Uterus (tissue), 4 donors: ENCODE measurements around the gene NCLN. TPM values are rescaled to one million over a fixed set of nuclear protein-coding genes. Genes with fewer than 3 reads are reported as not detected.

Source experiments
- DNase-seq, 2 donors: peaks; one replicate each; pipeline ENCODE4 v3.0.0-alpha.2; 2019 to 2020
- H3K27ac ChIP-seq, 2 donors: fragments of 200-600 bp; sonication (generic); 1 replicate in 1 of 2; 2 replicates in 1 of 2; pipeline ENCODE4 v1.5.1; 2016 to 2018
- H3K27me3 ChIP-seq, 2 donors: fragments of 200-600 bp; sonication (generic); one replicate each; pipeline ENCODE4 v1.5.1; 2018 to 2019; ENCODE audit warnings: control low read depth in 1 of 2
- H3K36me3 ChIP-seq, 2 donors: fragments of 200-600 bp; sonication (generic); one replicate each; pipeline ENCODE4 v1.5.1; 2019; ENCODE audit warnings: control low read depth in 1 of 2
- H3K4me1 ChIP-seq, 2 donors: fragments of 200-600 bp; sonication (generic); one replicate each; pipeline ENCODE4 v1.5.1; 2018 to 2019; ENCODE audit warnings: control low read depth in 1 of 2
- H3K4me3 ChIP-seq, 2 donors: fragments of 200-600 bp; sonication (generic); 1 replicate in 1 of 2; 2 replicates in 1 of 2; pipeline ENCODE4 v1.5.1; 2018 to 2019; ENCODE audit warnings: mild to moderate bottlenecking in 1 of 2
- H3K9me3 ChIP-seq, 2 donors: fragments of 200-600 bp; sonication (generic); one replicate each; pipeline ENCODE4 v1.5.1; 2019; ENCODE audit warnings: control low read depth in 1 of 2
- CTCF ChIP-seq, 4 experiments: fragments of 200-600 bp in 2 of 4; fragments of 450-650 bp in 2 of 4; sonication (generic) in 2 of 4; IDR thresholded peaks; one replicate each; pipeline ENCODE4 v1.5.1; 2016 to 2019; ENCODE audit warnings: antibody characterized with exemption in 4 of 4, mild to moderate bottlenecking in 2 of 4, moderate library complexity in 1 of 4
- POLR2A ChIP-seq, 2 donors: fragments of 450-650 bp; IDR thresholded peaks; one replicate each; pipeline ENCODE4 v1.6.1; 2016; ENCODE audit warnings: antibody characterized with exemption in 2 of 2, mild to moderate bottlenecking in 1 of 2, moderate library complexity in 1 of 2
- intact Hi-C: fragments of 100-400 bp; cut with DNase I; formaldehyde crosslinking; loops from one replicate; pipeline ENCODE4 v1.15.1; 2023; ENCODE audit warnings: low total_unique reads
- total RNA-seq, 4 donors: library from RNA; depleted of rRNA in 3 of 4; stranded (reverse); fragments of >200 nt in 3 of 4; gene quantifications; one replicate each; pipeline versions ENCODE4 v1.1.0 to v1.2.4, GENCODE V29; 2014 to 2023
- donor health status: DM: yes; HTN: yes; CAD: no.

Gene NCLN
- total RNA-seq, 4 donors from 2014 or later = 19.2 to 37.3 (median 28.2) TPM

DNA sequence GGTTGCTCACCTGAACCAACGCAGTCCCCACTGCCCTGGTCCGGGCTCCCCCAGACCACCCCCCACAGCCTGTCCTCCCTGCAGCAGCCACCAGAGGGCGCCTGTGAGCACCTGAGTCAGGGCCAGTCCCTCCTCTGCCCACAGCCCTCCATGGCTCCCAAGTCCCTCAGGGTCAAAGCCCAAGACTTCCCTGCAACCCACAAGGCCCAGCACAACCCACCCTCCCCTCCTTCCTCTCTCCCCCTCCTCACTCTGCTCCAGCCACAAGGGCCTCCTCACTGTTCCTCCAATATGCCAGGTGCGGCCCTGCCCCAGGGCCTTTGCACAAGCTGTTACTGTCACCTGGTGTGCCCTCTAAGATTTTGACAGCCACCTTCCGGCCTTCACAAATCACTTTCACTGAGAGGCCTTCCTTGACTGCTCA, 39.0 kb upstream of the NCLN start:
- DNase-seq = no peak
- Histone ChIP-seq H3K27ac (no peak overlapping the region), H3K9me3 (no peaks in the 10 kb centered on the region), H3K36me3 (no peaks in the 10 kb centered on the region), H3K4me3 (no peak overlapping the region), H3K27me3 (no peaks in the 10 kb centered on the region), H3K4me1 (no peaks in the 10 kb centered on the region)
- intact Hi-C loops = no loop called here
- TF ChIP-seq CTCF (IDR thresholded peaks at IDR 0.05) = peak; percentile 17 to 46 (median 36)
- no peak for TF ChIP-seq POLR2A (IDR thresholded peaks at IDR 0.05)

DNA sequence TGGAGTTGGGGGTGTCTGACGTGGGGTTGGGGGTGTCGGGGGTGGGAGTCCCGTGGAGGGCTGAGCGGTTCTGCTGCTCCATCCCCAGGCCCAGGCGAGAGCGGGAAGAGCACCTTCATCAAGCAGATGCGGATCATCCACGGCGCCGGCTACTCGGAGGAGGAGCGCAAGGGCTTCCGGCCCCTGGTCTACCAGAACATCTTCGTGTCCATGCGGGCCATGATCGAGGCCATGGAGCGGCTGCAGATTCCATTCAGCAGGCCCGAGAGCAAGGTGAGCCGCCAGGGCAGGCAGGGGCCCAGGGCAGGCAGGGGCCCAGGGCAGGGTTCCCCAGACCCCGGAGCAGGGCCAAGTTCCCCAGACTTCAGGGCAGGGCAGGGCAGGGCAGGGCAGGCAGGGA, 37.2 kb upstream of the NCLN start:
- TF ChIP-seq POLR2A (IDR thresholded peaks at IDR 0.05) (no peak), CTCF (IDR thresholded peaks at IDR 0.05) (no peak)
- Histone ChIP-seq H3K9me3 (no peaks in the 10 kb centered on the region), H3K36me3 (no peaks in the 10 kb centered on the region), H3K27me3 (no peaks in the 10 kb centered on the region), H3K4me3 (no peak overlapping the region), H3K4me1 (no peaks in the 10 kb centered on the region), H3K27ac (no peak overlapping the region)
- no peak for DNase-seq
- intact Hi-C loops = no loop called here

GRCh38 chr19:3149089-3149488, 36.6 kb upstream of the NCLN start:
- Histone ChIP-seq H3K36me3 (no peaks in the 10 kb centered on the region), H3K4me1 (no peaks in the 10 kb centered on the region), H3K27me3 (no peaks in the 10 kb centered on the region), H3K9me3 (no peaks in the 10 kb centered on the region), H3K4me3 (no peak overlapping the region), H3K27ac (no peak overlapping the region)
- intact Hi-C loops = no loop called here
- no peak for DNase-seq
- no peak for TF ChIP-seq CTCF (IDR thresholded peaks at IDR 0.05)
- TF ChIP-seq POLR2A (IDR thresholded peaks at IDR 0.05) = no peak

DNA sequence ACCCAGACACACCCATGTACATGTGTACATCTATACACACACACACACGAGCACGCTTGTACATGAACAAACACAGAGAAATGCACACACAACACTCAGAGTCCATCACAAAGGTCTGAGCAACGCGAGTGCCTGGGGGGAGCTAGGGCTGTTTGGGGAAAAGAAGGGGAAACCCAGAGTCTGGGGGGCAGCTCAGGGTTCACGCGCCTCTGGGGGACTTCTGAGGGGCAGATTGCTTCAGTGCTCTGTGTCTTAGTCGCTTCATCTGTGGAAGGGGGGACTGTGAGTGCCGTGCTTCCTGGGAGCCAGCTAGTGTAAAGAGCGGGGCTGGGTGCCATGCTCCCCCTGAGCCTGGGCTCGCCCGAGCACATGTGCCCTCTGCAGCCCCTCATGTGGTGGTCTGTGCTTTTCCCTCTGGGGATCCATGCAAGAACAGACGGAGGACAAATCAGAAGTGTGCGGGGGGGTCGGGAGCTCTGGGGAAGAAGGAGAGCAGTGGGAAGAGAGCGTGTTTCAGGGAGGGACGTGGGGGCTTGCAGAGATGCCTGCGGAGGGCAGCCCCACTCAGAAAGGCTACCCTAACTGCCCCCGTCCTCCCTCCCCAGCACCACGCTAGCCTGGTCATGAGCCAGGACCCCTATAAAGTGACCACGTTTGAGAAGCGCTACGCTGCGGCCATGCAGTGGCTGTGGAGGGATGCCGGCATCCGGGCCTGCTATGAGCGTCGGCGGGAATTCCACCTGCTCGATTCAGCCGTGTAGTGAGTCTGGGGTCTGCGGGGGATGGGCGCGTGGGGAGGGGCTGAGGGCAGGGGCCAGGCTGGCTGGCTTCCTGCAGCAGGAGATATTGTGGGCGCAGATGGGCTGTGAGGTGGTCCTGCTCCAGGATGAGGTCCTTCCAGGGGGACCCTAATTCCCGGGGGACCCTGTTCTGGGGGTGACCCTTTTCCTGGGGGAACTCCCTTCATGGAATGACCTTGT, 35.9 kb upstream of the NCLN start:
- intact Hi-C loops = no loop called here
- H3K4me3 ChIP-seq = no peak overlapping the region
- DNase-seq = no peak
- TF ChIP-seq POLR2A (IDR thresholded peaks at IDR 0.05) (no peak), CTCF (IDR thresholded peaks at IDR 0.05) (no peak)
- H3K36me3 ChIP-seq = no peaks in the 10 kb centered on the region
- H3K27me3 ChIP-seq = no peaks in the 10 kb centered on the region
- no peaks in the 10 kb centered on the region for H3K4me1 ChIP-seq
- H3K9me3 ChIP-seq = no peaks in the 10 kb centered on the region
- H3K27ac ChIP-seq = no peak overlapping the region

DNA sequence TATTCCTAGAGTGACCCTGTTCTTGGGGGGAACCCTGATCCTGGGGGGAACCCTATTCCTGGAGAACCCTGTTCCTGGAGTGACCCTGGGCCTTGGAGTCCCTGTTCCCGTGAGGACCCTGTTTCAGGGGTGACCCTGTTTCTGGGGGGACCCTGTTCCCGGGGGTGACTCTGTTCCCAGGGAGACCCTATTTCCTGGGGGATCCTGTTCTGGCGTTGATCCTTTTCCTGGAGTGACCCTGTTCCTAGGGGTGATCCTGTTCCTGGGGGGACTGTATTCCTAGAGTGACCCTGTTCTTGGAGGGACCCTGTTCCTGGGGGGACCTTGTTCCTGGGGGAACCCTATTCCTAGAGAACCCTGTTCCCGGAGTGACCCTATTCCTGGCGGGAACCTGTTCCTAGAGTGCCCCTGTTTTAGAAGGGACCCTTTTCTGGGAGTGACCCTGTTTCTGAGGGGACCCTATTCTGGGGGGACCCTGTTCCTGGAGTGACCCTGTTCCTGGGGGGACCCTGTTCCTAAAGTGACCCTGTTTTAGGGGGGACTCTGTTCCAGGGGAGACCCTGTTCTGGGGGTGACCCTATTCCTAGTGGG, 34.9 kb upstream of the NCLN start:
- Histone ChIP-seq H3K36me3 (no peaks in the 10 kb centered on the region), H3K27me3 (no peaks in the 10 kb centered on the region), H3K9me3 (no peaks in the 10 kb centered on the region), H3K27ac (no peak overlapping the region), H3K4me3 (no peak overlapping the region), H3K4me1 (no peaks in the 10 kb centered on the region)
- DNase-seq = no peak
- no peak for TF ChIP-seq POLR2A (IDR thresholded peaks at IDR 0.05)
- intact Hi-C loops = no loop called here
